Measurements from ENCODE around the gene MEGF11. TPM values are rescaled to one million over a fixed set of nuclear protein-coding genes. Genes with fewer than 3 reads are reported as not detected.

Gene MEGF11
- total RNA-seq, 1 donor from 2014 or later = 6.8 TPM

DNA sequence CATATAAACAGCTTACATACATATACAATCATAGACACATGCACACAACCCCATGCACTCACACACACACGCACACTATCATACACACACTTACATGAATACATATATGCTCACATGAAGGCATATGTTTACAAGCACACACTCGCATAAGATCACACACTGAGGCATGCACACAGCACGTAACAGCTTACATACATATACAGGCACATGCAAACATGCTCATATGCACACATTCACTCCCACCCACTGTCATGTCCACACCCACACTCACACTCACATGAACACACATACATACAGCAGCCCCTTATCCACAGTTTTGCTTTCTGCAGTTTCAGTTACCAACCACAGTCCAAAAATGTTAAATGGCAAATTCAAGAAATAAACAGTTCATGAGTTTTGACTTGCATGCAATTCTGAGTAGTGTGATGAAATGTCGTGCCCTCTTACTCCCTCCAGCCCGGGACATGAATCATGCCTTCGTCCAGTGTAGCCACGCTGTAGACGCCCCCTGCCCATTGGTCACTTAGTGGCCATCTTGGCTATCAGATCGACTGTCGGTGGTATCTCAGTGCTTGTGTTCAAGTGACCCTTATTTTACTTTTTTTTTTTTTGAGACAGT lies 27.8 kb downstream of the MEGF11 start:
- DNase-seq (ENCODE audit: low spot score) = no peak
- ATAC-seq = no peak
- intact Hi-C loops (cut with DNase I) = no loop called here

DNA sequence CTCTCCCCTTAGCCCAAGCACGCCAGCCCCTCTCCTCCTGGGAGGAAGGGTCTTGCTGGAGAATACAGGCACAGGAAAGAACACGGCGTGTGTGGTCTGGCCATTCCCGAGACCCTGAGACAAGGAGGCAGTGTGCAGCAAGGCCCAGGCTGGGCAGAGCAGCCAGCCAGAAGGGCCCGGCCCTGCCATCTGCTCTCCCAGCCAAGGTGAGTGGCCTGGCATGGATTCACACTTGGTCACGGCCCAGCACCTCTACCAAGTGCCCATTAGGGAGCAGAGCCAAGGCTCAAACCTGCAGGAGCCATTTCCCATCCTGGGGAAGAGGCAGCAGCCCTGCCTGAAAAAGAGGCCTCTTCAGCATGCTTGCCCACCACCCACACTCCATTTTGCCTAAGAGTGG lies 28.6 kb downstream of the MEGF11 start:
- intact Hi-C loops (cut with DNase I) = no loop called here
- ATAC-seq (no peak), DNase-seq (ENCODE audit: low spot score) (no peak)

DNA sequence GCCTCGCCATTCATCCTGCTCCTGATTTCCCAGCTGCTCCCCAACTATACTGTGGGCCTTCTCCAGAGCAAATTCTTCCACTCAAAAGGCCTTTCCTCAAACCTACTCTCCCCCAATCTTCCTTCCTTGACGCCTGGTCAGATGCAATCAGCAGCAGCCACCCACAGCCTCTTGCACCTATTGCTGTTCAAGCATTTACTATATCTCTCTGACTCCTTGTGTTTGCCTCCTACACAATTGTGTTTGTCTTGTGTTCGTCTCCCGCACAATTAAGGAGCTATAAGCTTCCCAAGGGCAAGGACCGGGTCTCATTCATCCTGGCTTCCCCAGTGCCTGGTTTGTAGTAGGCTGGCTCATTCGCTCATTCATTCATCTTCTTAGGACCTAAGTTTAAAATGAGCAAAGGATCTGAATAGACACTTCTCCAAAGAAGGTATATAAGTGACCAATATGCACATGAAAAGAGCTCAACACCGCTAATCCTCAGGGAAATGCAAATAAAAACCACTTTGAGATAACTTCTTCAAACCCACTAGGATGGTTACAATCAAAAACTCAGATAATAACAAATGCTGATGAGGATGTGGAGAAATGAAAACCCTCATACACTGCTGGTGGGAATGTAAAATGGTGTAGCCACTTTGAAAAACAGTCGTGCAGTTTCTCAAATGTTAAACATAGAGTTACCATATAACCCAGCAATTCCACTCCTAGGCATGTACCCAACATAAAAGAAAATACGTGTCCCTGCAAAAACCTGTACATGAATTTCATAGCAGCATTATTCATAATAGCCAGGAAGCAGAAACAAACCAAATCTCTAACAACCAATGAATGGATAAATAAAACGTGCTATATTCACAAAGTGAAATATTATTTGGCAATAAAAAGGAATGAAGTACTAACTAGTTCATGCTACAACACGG lies 31.0 kb downstream of the MEGF11 start:
- ATAC-seq = no peak
- intact Hi-C loops (cut with DNase I) = no loop called here
- DNase-seq (ENCODE audit: low spot score) = no peak

DNA sequence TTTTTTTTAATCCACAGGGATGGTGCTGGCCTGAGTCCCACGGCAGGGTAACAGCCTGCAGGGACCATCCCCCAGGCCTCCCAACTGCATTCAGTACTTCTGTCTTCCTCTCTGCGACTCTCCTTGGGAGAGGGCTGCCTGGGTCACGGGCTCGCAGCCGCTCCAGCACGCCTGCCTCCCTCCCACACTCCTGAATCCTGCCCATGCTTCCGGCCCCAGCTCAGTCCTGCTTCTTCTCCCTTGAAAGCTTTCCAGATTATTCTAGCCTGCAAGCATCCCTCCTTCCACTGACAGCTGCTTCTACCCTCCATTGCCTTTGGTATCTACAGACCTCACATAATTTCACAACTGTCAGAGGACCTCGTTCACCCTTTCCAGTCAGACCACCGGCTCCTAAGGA lies 32.4 kb downstream of the MEGF11 start:
- intact Hi-C loops (cut with DNase I) = no loop called here
- DNase-seq (ENCODE audit: low spot score) = no peak
- no peak for ATAC-seq

DNA sequence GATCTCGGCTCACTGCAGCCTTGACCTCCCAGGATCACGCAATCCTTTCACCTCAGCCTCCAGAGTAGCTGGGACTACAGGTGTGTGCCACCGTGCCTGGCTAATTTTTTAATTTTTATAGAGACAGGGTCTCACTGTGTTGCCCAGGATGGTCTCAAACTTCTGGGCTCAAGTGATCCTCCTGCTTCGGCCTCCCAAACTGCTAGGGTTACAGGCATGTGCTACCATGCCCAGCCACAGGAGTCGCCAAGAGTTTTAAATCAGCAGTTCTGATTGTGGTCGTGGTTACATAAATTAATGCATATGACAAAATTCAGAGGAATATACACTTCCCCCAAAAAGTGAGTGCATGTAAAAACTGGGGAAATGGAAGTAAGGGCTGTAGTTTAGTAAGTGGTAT lies 32.9 kb downstream of the MEGF11 start:
- DNase-seq (ENCODE audit: low spot score) (no peak), ATAC-seq (no peak)
- intact Hi-C loops (cut with DNase I) = no loop called here

DNA sequence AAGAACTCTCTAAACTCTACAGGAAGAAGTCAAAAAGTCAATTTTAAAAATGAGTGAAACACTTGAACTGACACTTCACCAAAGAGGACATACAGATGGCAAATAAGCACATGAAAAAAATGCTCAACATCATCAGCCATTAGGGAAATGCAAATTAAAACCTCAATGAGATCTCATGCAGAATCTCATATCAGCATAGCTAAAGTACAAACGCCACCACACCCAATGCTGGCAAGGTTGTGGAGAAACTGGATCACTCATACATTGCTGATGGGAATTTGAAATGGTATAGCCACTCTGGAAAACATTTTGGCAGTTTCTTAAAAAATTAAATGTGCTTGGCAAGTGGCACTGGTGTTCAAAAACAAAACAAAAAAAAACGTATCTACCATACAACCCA lies 34.2 kb downstream of the MEGF11 start:
- intact Hi-C loops (cut with DNase I) = no loop called here
- no peak for ATAC-seq
- DNase-seq (ENCODE audit: low spot score) = no peak

DNA sequence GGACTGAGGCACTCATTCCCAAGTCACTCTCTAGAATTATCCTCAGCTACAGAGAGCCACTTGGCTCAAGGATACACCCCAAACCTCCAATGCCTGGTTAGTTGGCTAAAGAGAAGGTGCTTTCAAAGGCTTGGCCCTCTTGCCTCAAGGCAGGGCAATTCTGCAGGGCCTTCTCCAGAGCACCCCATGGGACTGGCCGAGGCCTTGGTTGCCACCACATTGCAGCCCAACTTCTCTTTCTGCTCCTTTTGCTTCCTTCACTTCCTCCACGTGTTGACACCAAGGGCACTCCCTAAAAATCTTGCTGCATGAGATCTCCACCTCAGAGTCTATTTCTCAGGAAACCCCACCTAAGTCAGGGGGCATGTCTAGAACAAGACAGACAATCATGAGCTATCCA lies 36.7 kb downstream of the MEGF11 start:
- DNase-seq (ENCODE audit: low spot score) (no peak), ATAC-seq (no peak)
- intact Hi-C loops (cut with DNase I) = no loop called here

DNA sequence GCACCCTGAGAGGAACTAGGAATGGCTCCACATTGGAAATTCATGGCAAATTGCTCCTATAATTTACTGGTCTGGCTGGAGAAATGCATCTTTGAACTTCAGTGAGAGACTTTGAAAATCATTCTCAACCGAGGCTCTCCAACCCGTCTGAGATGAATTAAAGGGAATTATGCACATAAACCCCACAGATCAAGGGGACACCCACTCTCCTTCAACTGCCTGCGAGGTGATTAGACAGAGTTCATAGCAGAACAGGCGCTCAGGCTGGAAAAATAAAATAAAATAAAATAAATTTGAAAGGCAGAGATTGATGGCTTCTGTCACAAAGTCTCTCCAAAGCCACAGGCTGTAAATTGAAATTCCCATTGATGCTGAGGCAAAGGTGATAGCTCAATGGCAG lies 37.7 kb downstream of the MEGF11 start:
- DNase-seq (ENCODE audit: low spot score) = no peak
- ATAC-seq = no peak
- intact Hi-C loops (cut with DNase I) = no loop called here

DNA sequence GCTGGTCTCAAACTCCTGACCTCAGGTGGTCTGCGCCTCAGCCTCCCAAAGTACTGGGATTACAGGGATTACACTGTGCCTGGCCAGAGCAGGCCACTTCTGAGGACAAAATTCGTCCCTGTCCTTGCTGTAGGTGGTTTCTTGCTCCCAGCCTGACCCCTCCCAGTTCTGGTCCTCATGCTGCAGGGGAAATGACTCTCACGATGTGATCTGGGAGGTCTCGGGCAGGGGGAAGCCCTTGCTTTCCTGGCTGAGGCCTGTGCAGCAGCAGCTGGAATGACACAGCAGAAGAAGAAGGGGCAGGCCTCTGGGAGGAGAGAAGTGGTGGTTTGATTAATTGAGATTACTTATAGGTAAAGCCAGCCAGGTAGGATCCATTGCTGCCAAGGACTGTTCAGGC lies 39.3 kb downstream of the MEGF11 start:
- DNase-seq (ENCODE audit: low spot score) = no peak

DNA sequence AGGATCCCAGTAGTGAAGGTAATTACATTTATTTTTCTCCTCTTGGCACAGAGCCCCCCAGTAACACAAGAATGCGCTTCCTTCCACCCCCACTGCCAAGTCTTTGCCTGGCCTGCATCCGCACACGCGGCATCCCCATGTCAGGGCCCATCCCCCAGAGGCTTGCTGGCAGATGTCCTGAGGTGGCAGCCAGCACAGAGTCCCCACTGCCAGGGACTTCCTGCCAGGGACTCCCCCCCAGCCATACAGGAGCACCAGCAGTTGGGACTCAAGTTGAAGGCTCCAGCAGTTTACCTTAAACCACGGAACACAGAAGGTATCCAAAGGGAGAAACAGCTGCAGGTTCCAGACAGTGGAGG lies 41.0 kb downstream of the MEGF11 start:
- no peak for ATAC-seq
- intact Hi-C loops (cut with DNase I) = no loop called here
- DNase-seq (ENCODE audit: low spot score) = no peak

More for the DNA sequence above, 39.3 kb downstream of the MEGF11 start:
- ATAC-seq = no peak
- intact Hi-C loops (cut with DNase I) = no loop called here

DNA sequence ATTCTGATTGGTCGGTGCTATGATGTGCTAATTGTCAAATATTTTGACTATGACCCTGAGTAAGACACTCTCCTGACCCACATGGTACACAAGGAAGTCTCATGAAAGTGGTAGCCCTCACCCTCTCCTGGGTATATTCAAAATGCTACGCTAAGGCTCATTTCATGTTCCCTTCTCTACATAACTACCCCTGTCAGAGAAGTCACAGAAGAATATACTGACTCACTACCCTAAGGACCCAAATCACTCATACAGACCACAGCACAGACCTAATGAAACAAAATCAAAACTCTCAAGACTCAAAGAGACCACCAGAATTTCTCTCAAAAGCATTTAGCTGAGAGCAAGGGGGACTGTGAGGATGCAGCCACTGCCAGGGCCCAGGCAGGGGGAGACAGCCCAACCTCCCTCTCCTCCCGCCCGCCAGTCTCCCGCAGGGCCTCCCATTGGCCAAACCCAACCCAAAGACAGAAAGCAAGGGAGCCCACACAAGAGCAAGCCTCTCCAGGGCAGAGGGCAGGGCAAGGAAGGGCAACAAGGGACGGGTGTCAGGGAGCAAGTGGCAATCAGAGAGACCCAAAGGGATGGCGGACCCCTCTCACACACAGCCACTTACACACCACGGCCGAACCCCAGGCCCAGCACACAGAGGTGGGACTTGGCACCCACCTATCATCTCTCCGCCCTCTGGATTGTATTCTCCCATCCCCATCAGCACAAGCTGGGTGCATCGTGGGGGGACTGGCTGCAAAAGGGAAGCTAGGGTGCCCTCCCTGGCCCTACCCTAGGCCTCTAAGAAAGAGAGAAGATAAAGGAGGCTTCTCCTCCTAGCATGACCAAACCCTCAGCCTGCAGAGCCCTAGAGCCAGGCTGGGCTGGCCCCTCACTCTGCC lies 41.6 kb downstream of the MEGF11 start:
- ATAC-seq (no peak), DNase-seq (ENCODE audit: low spot score) (no peak)
- intact Hi-C loops (cut with DNase I) = no loop called here

DNA sequence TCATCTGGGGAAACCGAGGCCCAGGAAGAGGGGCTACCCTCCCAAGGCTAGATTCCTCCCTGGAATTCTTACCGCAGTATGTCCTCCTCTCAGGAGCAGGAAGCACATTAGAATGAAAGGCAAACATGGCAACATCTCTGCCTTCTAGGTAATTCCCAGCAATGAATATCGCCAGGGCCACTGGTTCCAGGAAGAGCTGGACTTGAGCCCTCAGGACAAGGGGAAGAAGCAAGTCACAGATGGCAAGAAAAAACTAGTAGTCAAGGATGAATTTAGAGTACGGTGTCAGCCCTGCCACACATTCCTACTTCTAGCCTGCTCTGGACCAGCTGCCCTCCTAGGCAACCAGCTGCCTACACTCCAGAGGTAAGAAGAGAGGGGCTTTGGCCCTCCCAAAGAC lies 42.9 kb downstream of the MEGF11 start:
- intact Hi-C loops (cut with DNase I) = no loop called here
- DNase-seq (ENCODE audit: low spot score) (no peak), ATAC-seq (no peak)

DNA sequence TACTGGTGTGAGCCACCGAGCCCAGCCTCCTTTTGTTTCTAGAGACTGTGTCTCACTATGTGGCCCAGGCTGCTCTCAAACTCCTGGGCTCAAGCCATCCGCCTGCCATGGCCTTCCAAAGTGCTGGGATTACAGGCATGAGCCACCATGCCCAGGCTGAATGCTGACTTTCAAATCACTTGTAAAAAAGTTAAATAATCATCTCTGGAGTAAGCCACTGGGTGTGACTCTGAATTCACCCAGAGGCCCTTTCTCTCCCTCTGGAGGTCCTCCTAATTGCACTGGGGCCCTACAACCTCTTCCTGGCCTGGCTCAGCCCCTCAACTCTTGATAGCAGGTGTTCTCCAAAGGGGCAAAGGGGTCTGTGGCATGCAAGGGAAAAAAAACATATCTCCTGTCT lies 54.8 kb downstream of the MEGF11 start:
- DNase-seq (ENCODE audit: low spot score) = no peak
- ATAC-seq = no peak
- intact Hi-C loops (cut with DNase I) = no loop called here

DNA sequence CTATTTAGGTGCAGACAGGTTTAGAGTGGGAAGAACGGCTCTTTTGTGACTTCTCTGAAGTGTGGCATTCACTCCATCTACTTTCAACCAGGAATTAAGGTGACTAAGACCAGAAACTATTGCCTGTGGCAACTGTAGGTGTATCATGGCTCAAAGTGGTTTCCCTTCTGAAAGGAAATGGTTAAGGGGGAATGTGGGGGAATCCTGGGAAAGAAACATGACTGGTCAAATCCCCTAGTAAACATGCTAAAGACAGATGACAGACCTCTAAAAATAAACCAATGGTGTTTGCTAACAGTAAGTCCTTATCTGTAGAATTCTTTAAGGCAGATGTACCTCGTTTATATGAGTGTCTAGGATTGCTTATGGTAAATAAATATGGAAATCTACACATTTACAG lies 56.9 kb downstream of the MEGF11 start:
- ATAC-seq = no peak
- intact Hi-C loops (cut with DNase I) = no loop called here

DNA sequence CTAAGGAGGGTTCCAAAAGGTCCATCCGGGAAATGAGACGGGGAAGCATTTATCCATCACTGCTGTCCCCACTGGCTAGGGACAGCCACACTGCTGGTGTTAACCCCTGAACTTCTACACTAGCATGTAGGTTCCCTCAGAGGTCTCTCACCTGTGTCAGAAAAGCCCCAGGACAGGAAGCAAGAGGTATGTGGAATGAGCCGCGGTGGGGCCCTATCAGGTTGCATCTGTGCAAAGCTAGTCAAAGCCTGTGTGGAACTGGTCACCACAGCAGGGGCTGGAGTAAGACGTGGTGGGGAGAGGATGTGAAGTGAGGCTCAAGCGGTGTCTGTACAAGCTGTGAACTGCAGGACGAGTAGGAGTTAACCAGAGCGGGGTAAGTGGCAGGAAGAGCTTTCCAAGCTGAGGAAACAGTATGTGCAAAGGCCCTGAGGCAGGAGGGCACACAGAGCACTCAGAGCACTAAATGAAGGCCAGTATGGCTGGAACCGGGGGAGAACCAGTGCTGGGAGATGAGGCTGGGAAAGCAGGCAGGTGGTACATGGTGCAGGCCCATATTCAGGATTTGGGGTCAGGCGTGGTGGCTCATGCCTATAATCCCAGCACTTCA lies 57.8 kb downstream of the MEGF11 start:
- DNase-seq (ENCODE audit: low spot score) = no peak
- intact Hi-C loops (cut with DNase I) = no loop called here
- no peak for ATAC-seq

More for the DNA sequence above, 56.9 kb downstream of the MEGF11 start:
- no peak for DNase-seq (ENCODE audit: low spot score)

DNA sequence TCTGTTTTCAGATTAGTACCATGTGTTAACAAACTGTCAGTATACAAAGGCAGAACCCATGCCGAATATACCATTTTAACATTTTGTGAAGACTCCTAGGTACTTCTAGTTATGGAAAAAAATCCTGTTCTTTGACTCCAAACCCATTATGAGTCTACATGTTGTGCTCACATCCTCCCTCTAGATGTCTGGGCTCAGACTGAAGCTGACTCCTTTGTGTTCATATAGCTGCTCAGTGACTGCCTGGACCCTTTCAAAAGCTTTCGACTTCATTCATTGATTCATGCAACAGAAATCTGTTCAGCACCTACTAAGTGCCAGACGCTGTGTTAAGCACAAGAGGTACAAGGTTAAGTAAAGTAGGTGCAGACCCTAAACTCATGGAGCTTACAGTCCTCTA lies 60.5 kb downstream of the MEGF11 start:
- ATAC-seq = no peak
- DNase-seq (ENCODE audit: low spot score) = no peak
- intact Hi-C loops (cut with DNase I) = no loop called here

DNA sequence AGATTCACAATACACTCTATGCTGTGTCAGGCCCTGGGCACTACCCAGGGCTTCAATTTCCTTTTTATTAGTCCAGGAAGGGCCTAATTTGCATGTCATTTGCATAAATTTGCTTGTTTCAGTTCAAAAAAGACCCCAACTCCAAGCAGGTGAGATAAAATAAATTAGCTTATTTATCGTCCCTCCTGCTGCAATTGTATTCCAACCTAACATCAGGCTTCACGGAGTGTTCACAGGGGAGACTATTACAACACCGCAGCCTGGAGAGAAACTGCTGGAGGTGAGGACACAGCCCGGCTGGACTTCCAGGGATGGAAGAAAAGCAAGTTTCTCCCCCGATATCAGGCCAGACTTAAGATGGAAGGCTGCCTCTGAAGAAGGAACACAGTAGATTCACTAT lies 62.8 kb downstream of the MEGF11 start:
- DNase-seq (ENCODE audit: low spot score) = no peak
- intact Hi-C loops (cut with DNase I) = no loop called here
- ATAC-seq = no peak

DNA sequence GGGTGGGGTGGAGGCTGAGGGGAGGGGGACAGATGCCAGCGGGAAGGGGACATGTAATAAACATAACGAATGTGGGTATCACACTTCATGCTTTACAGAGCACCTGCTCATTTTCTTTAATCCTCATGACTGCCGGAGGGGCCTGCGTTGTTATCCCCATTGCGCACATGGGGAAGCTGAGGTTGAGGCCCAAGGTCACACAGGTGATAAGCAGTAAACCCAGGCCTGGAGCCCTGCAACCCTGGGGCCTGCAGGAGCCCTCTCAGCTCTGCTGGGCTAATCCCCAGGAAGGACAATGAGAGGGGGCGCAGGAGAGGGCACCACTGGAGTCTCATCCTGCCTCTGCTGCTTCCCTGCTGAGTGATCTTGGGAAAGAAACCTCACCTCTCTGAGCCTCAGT lies 64.3 kb downstream of the MEGF11 start:
- ATAC-seq (no peak), DNase-seq (ENCODE audit: low spot score) (peak; percentile 36)
- intact Hi-C loops (cut with DNase I) = no loop called here

DNA sequence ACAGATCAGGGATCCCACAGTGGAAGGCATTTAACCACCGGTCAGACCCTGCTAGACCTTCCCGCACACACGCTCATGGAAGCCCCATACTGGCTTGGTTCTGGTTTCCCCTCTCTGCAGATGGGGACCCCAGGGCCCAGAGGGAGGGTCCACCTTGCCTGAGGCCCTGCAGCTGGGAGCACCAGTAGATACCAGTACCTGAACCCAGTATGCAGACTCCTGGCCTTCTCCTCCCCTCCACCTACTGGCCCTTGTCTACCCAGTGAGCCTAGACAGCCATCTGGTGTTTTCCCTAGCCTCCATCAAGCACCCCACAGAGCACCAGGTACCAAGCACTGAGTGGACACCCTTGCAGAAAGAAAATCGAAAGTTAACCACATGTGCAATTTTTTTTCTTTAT lies 65.1 kb downstream of the MEGF11 start:
- intact Hi-C loops (cut with DNase I) = no loop called here
- peak; percentile 10 for DNase-seq (ENCODE audit: low spot score)

More for the DNA sequence above, 65.1 kb downstream of the MEGF11 start:
- ATAC-seq = no peak

All from sciatic nerve (tissue), 2 donors.